GM21381 (cell line): Measurements from ENCODE around the gene SH3RF2.
"Not testable (repeated sequence)": the region's sequence is repeated elsewhere in the genome, so short reads cannot be mapped to it uniquely, and the experiment has no call there.

ENCODE experiments used
- ATAC-seq: cut with Tn5 transposase; IDR thresholded peaks from one replicate; pipeline ENCODE4 v1.9.1; 2021; ENCODE audit warnings: mild to moderate bottlenecking, moderate library complexity; ENCODE audit not compliant: unreplicated experiment

Gene SH3RF2

DNA sequence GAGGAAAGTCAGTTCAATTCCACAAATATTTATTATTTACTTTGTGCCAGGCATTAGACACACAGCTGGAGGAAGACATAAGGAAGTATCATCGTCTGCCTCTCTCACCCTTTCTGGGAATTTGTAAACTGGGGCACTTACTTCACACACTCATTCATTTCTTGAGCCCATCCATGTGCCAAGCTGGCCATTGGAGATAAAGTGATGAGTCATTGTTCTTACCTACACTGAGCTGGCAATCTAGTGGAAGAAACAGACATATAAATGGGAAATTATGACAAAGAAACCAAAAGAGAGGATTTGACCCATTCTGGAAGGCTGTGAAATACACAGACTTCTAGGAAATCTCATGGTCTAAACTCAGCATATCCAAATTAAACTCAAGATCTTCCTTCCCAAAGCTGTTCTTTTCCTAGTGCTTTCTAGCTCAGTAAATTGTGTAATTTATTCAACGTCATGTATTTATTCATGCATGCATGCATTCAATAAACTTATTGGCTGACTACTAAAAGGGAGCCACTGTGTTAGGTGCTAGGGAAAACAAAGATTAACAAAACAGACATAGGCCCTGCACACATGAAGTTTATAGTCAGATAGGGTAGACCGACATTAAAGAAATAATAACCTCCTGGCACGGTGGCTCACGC lies 65.3 kb downstream of the SH3RF2 start:
- ATAC-seq = no peak

- ATAC-seq = no peak
Observed at GRCh38 chr5:146002491-146002890, 66.1 kb downstream of the SH3RF2 start.

DNA sequence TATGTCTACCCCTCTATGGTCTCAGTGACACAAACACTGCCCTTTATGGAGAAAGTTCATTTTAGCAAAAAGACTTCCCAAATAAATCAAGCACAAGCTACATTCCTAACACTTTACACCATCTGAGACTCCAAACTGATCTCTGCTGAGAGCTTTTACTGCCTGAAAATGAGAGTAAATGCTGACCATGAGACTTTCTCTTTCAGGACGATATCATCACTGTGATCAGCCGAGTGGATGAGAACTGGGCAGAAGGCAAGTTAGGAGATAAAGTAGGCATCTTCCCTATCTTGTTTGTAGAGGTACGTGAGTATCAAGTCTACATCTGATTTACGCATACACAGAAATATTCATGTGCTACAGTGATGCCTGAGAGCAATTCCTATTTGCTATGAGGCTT lies 67.5 kb downstream of the SH3RF2 start:
- ATAC-seq = no peak

- ATAC-seq = no peak
Observed at GRCh38 chr5:146005264-146005663, 68.9 kb downstream of the SH3RF2 start.

GRCh38 chr5:146005723-146006122 lies 69.3 kb downstream of the SH3RF2 start:
- ATAC-seq = no peak

DNA sequence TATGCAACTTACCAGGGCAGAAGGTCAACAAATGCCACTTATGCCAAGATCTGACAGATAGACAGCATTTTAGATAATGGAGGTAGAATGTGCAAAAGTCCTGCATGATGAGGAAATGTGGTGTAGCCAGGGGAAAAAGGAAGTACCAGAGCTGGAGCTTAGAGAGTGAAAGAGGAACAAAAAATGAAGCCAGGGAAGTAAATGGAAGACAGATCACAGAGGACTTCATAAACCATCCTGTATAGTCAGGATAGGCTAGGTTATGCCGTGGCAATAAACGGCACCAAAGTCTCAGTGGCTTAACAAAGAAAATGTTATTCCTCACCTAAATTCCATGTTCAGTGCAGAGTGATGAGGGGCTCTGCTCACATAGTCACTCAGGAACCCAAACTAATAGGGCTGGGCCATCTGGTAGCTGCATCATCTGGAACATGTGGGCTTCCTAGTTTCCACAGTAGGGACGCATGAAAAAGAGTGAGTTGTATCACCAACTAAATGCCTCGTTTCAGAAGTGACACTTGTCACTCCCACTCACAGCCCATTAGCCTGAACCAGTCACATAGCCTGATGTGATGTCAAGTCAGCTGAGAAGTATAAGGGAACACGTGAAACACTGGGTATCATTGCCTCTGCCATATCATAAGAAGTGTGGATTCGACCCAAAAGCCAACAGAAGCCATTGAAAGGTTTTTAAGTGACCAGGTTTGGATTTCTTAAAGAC lies 70.3 kb downstream of the SH3RF2 start:
- ATAC-seq = no peak

GRCh38 chr5:146007270-146007669 lies 70.9 kb downstream of the SH3RF2 start:
- no peak for ATAC-seq

GRCh38 chr5:146007989-146008388 lies 71.6 kb downstream of the SH3RF2 start:
- ATAC-seq = no peak

DNA sequence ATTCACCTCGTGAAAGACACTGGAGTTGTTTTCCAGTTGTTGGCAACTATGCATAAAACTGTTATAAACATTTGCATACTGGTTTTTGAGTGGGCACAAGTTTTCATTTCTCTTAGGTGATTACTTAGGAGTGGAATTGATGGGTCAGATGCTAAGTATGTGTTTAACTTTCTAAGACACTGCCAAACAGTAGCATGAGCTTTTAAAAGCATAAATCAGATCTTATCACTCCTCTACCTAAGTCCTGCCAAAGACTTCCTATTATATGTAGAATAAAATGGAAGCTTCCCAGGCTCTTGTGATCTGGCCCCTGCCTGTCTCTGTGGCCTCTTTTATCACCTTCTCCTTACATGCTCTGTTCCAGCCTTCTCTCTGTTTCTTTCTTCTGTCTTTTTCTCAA lies 72.6 kb downstream of the SH3RF2 start:
- no peak for ATAC-seq

- ATAC-seq = not testable (repeated sequence)
Observed at GRCh38 chr5:146010447-146010846, 74.1 kb downstream of the SH3RF2 start.

DNA sequence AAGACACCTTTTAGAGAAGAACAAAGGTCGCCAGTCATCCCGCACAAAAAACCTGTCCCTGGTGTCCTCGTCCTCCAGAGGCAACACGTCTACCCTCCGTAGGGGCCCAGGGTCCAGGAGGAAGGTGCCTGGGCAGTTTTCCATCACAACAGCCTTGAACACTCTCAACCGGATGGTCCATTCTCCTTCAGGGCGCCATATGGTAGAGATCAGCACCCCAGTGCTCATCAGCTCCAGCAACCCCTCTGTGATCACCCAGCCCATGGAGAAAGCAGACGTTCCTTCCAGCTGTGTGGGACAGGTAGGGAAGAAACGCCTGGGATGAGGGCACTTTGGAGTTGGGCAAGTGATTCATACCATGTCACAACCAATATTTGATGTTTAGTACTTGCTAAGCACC lies 77.4 kb downstream of the SH3RF2 start:
- ATAC-seq = no peak

- ATAC-seq = no peak
Observed at GRCh38 chr5:146015001-146015400, 78.6 kb downstream of the SH3RF2 start.

DNA sequence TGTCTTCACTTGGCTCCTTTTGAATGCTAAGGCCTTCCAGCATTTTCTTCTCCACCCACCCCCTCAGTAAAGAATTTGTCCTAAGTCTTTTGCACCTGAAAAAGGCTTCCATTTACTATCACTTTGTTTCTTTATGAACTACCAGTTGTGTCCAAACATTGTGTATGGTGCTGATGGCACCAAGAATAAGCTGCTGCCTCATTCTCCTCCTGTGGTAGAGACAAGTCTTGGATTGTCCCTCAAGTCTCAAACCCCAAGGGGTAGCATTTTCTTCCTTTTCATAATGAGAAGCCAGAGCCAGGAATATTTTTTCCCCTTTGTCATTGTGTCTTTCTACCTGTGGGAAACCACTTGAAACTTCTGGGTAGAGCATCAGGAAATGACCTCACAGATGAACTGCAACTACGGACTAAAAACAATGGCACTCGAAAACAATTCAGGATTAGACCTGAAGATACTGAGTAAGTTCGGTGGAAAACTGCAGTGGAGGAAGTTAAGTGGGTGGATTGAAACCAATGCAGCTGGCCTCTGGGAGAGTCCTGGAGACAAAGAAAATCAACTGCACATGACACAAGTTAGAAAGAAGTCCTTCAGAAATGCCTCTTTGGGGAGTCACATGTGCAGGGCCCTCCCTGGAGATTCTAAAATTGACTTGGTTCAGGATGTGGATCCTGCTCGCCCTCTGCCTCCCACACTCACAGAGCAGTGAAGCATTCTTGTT lies 80.5 kb downstream of the SH3RF2 start:
- ATAC-seq = no peak

- no peak for ATAC-seq
Observed at GRCh38 chr5:146018514-146019375, 82.4 kb downstream of the SH3RF2 start.

- no peak for ATAC-seq
Observed at GRCh38 chr5:146020100-146020499, 83.7 kb downstream of the SH3RF2 start.

DNA sequence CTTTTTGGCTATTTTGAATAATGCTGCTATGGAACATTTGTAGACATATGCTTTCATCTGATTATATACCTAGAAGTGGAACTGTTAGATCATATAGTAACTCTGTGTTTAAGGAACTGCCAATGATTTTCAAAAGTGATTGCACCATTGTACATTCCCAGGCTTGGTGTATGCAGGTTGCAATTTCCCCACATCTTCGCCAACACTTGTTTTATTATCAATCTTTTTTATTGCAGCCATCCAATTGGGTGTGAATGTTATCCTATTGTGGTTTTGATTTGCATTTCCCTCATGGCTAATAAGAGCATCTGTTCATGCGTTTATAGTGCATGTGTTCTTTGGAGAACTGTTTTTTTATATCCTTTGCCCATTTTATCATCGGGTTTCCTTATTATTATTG lies 87.7 kb downstream of the SH3RF2 start:
- no peak for ATAC-seq

GRCh38 chr5:146025114-146025680 lies 88.8 kb downstream of the SH3RF2 start:
- no peak for ATAC-seq

- ATAC-seq = no peak
Observed at GRCh38 chr5:146025681-146026080, 89.3 kb downstream of the SH3RF2 start.

DNA sequence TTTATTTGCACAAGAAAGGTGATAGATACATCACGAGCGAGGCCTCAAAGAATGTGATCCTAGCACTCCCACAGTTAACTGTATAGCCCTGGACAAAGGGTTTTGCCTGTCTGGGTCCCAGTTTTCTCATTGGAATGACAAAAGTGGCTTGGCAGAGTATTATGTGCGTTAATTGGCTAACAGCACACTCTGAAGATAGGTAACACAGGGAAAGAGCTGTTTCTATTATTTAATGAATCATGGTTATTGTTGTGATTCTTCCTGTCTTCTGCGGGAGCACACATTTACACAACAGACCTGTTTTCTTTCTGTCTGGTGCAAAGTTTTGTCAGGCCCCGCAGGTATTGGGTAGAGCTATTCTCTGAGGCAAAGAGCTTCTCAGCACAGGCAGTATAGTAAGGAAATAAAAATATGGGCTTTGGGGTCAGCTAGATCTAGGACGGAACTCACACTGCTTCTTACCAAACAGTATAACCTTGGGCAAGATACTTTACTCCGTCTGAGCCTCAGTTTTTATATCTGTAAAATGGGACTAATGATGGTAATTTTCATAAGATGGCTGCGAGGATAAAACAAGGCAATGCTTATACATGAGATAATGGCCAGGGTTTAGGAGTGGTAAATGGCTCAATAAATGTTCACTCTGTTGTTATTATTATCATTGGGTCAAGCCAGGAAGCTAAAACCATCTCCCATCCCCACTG lies 90.1 kb downstream of the SH3RF2 start:
- ATAC-seq = no peak

DNA sequence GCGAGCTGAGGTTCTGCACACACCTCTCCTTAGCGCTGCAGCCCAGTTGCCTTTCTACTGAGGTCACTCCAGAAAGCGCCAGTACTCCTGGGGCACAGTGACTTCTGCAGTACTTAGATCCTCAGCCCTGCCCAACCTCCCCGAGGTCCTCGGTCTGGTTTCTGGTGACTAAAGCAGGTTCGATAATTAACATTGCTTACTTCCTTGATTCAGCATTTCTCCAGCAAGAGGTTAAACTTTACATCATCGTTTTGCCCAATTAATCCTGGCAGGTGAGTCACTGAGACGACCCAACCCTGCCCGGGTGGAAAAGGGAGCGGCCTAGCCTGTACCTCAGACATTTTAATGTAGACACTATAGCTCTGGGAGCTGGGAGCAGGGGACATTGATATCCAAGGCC lies 91.4 kb downstream of the SH3RF2 start:
- ATAC-seq = no peak
